H1 (cell line): ENCODE measurements around the gene ZNF385C. TPM values are rescaled to one million over a fixed set of nuclear protein-coding genes. Genes with fewer than 3 reads are reported as not detected.

Experiments used
- CTCF ChIA-PET: fragments of 300-600 bp; sonication (Branson Sonifier 250); formaldehyde crosslinking; loops from one replicate; lab custom pipeline; 2021; ENCODE audit not compliant: partially characterized antibody; lab: Charles Lee
- POLR2A ChIA-PET: fragments of 300-600 bp; sonication (Branson Sonifier 250); formaldehyde crosslinking; loops from one replicate; lab custom pipeline; 2021; ENCODE audit warnings: inconsistent platforms; ENCODE audit not compliant: partially characterized antibody; lab: Charles Lee
- DNase-seq, 2 experiments: peaks; one replicate each; pipeline versions ENCODE4 v3.0.0 to v3.0.0-alpha.2; 2010 to 2022; ENCODE audit warnings: low spot score in 2 of 2, low read depth in 1 of 2, mixed read lengths in 1 of 2
- FAIRE-seq: peaks from 2 replicates; lab custom pipeline; 2011; peaks lifted over from hg19 to GRCh38; lab: Jason Lieb, UNC
- H2AFZ ChIP-seq: 2 replicates; pipeline ENCODE4 v1.8.1; 2012; ENCODE audit warnings: low read length, inconsistent platforms
- H2AK5ac ChIP-seq: 2 replicates; pipeline ENCODE4 v1.6.1; 2013; ENCODE audit warnings: low read depth, low read length
- H2BK120ac ChIP-seq: replicated peaks from 2 replicates; pipeline ENCODE3; 2013; ENCODE audit warnings: low read depth, low read length, inconsistent platforms
- H2BK12ac ChIP-seq: 2 replicates; pipeline ENCODE4 v1.6.1; 2013; ENCODE audit warnings: low read depth, low read length
- H2BK15ac ChIP-seq: 2 replicates; pipeline ENCODE4 v1.6.1; 2013; ENCODE audit warnings: low read length
- H2BK20ac ChIP-seq: 2 replicates; pipeline ENCODE4 v1.6.1; 2013; ENCODE audit warnings: low read length
- H2BK5ac ChIP-seq: 2 replicates; pipeline ENCODE4 v1.6.1; 2013; ENCODE audit warnings: low read depth, low read length
- H3K14ac ChIP-seq: 2 replicates; pipeline ENCODE4 v1.6.1; 2013; ENCODE audit warnings: inconsistent platforms; ENCODE audit not compliant: insufficient read length
- H3K18ac ChIP-seq: 2 replicates; pipeline ENCODE4 v1.6.1; 2013; ENCODE audit warnings: low read length; ENCODE audit errors: extremely low read depth
- H3K23ac ChIP-seq: 2 replicates; pipeline ENCODE4 v1.6.1; 2013; ENCODE audit warnings: inconsistent platforms; ENCODE audit not compliant: insufficient read length
- H3K23me2 ChIP-seq: 2 replicates; pipeline ENCODE4 v1.6.1; 2013; ENCODE audit warnings: low read depth, low read length
- H3K27ac ChIP-seq: 2 replicates; pipeline ENCODE4 v1.6.1; 2011; ENCODE audit warnings: low read depth, low read length, inconsistent platforms
- H3K27me3 ChIP-seq, 4 experiments: replicated peaks in 1 of 4; 1 replicate in 1 of 4; 2 replicates in 3 of 4; pipeline versions ENCODE4 v1.6.1 to v1.8.1; 2011 to 2013; ENCODE audit warnings: low read length in 3 of 4, mild to moderate bottlenecking in 3 of 4, inconsistent platforms in 2 of 4, mixed read lengths in 2 of 4, moderate library complexity in 1 of 4; ENCODE audit not compliant: control insufficient read depth in 3 of 4, insufficient read depth in 3 of 4; ENCODE audit errors: extremely low read depth in 1 of 4
- H3K36me3 ChIP-seq, 4 experiments: 2 replicates each; pipeline versions ENCODE4 v1.6.1 to v1.8.1; 2011 to 2013; ENCODE audit warnings: mild to moderate bottlenecking in 4 of 4, low read length in 3 of 4, moderate library complexity in 2 of 4, control low read depth in 1 of 4, inconsistent platforms in 1 of 4; ENCODE audit not compliant: insufficient read depth in 4 of 4, control insufficient read depth in 2 of 4
- H3K4ac ChIP-seq: replicated peaks from 2 replicates; pipeline ENCODE3; 2013; ENCODE audit warnings: low read length, low read depth, mixed read lengths, inconsistent platforms; ENCODE audit not compliant: insufficient read length
- H3K4me1 ChIP-seq, 4 experiments: replicated peaks in 1 of 4; 1 replicate in 1 of 4; 2 replicates in 3 of 4; pipeline versions ENCODE4 v1.6.1 to v1.8.1; 2011 to 2013; ENCODE audit warnings: low read length in 3 of 4, inconsistent platforms in 2 of 4, mixed read lengths in 1 of 4; ENCODE audit not compliant: insufficient read depth in 4 of 4, control insufficient read depth in 3 of 4
- H3K4me2 ChIP-seq, 2 experiments: 2 replicates each; pipeline versions ENCODE4 v1.6.1 to v1.8.1; 2011 to 2013; ENCODE audit warnings: low read depth in 2 of 2, low read length in 2 of 2, control low read depth in 1 of 2, inconsistent platforms in 1 of 2, mild to moderate bottlenecking in 1 of 2; ENCODE audit not compliant: insufficient read depth in 1 of 2
- H3K4me3 ChIP-seq, 4 experiments: fragments of 200-600, 300-600 bp in 1 of 4; sonication (generic), shearing (Covaris generic), sonication (Bioruptor Twin) in 1 of 4; 2 replicates each; pipeline versions ENCODE4 v1.5.1 to v1.8.1; 2011 to 2016; ENCODE audit warnings: low read length in 4 of 4, low read depth in 3 of 4, control low read depth in 2 of 4, inconsistent platforms in 2 of 4, mild to moderate bottlenecking in 2 of 4, mixed read lengths in 1 of 4, moderate library complexity in 1 of 4; ENCODE audit not compliant: insufficient read depth in 2 of 4; ENCODE audit errors: extremely low read depth in 1 of 4
- H3K56ac ChIP-seq: replicated peaks from 2 replicates; pipeline ENCODE3; 2013; ENCODE audit warnings: low read depth, mild to moderate bottlenecking, mixed read lengths, low read length, inconsistent platforms; ENCODE audit not compliant: insufficient read length
- H3K79me1 ChIP-seq: 2 replicates; pipeline ENCODE4 v1.6.1; 2013; ENCODE audit warnings: low read depth, low read length, control low read depth
- H3K79me2 ChIP-seq, 2 experiments: 2 replicates each; pipeline versions ENCODE4 v1.6.1 to v1.8.1; 2012 to 2013; ENCODE audit warnings: low read length in 2 of 2, mild to moderate bottlenecking in 2 of 2, inconsistent platforms in 1 of 2; ENCODE audit not compliant: insufficient read depth in 2 of 2, control insufficient read depth in 1 of 2
- H3K9ac ChIP-seq, 4 experiments: replicated peaks in 1 of 4; 1 replicate in 1 of 4; 2 replicates in 3 of 4; pipeline versions ENCODE4 v1.6.1 to v1.8.1; 2011 to 2013; ENCODE audit warnings: low read depth in 3 of 4, low read length in 3 of 4, control low read depth in 2 of 4, mild to moderate bottlenecking in 2 of 4, moderate library complexity in 2 of 4, inconsistent platforms in 1 of 4; ENCODE audit errors: extremely low read depth in 1 of 4
- H3K9me3 ChIP-seq, 2 experiments: 2 replicates each; pipeline versions ENCODE4 v1.6.1 to v1.8.1; 2012 to 2013; ENCODE audit warnings: mild to moderate bottlenecking in 2 of 2, moderate library complexity in 2 of 2, control low read depth in 1 of 2, inconsistent platforms in 1 of 2, low read depth in 1 of 2, low read length in 1 of 2, mixed read lengths in 1 of 2; ENCODE audit not compliant: insufficient read depth in 2 of 2
- H4K20me1 ChIP-seq, 2 experiments: replicated peaks in 1 of 2; 2 replicates each; pipeline versions ENCODE3 to v1.8.1; 2011 to 2013; ENCODE audit warnings: inconsistent platforms in 2 of 2, low read length in 2 of 2, mild to moderate bottlenecking in 1 of 2; ENCODE audit not compliant: insufficient read depth in 2 of 2, control insufficient read depth in 1 of 2
- H4K5ac ChIP-seq: 2 replicates; pipeline ENCODE4 v1.6.1; 2013; ENCODE audit warnings: low read length, low read depth, mixed read lengths, inconsistent platforms; ENCODE audit not compliant: insufficient read length
- H4K8ac ChIP-seq: 2 replicates; pipeline ENCODE4 v1.8.0; 2013; ENCODE audit warnings: mild to moderate bottlenecking, moderate library complexity, low read length, inconsistent platforms; ENCODE audit not compliant: insufficient read depth; ENCODE audit errors: extremely low read depth
- H4K91ac ChIP-seq: replicated peaks from 2 replicates; pipeline ENCODE3; 2013; ENCODE audit warnings: low read length, mixed read lengths, inconsistent platforms; ENCODE audit not compliant: insufficient read length
- ASH2L ChIP-seq: fragments of 200-600, 300-600 bp; sonication (generic); IDR thresholded peaks from one replicate; pipeline ENCODE4 v1.7.1; 2017; ENCODE audit warnings: low read length
- BACH1 ChIP-seq: IDR thresholded peaks from 2 replicates; pipeline ENCODE4 v1.6.1; 2012; ENCODE audit warnings: low read length, improper control_type of control experiment
- HDAC2 ChIP-seq, 2 experiments: fragments of 300-600 bp in 1 of 2; sonication (generic) in 1 of 2; IDR thresholded peaks; 2 replicates each; pipeline ENCODE4 v1.6.1; 2011 to 2012; ENCODE audit warnings: low read depth in 2 of 2, low read length in 2 of 2, mild to moderate bottlenecking in 2 of 2, moderate library complexity in 2 of 2, borderline replicate concordance in 1 of 2, inconsistent platforms in 1 of 2
- JUND ChIP-seq: IDR thresholded peaks from 2 replicates; pipeline ENCODE4 v1.6.1; 2011; ENCODE audit warnings: mild to moderate bottlenecking, improper control_type of control experiment, low read length
- NRF1 ChIP-seq: IDR thresholded peaks from 2 replicates; pipeline ENCODE4 v1.6.1; 2011; ENCODE audit warnings: mild to moderate bottlenecking, low read depth, low read length, improper control_type of control experiment
- POLR2A ChIP-seq, 2 experiments: IDR thresholded peaks; 1 replicate in 1 of 2; 2 replicates in 1 of 2; pipeline ENCODE4 v1.6.1; 2011; ENCODE audit warnings: low read depth in 2 of 2, low read length in 2 of 2, mild to moderate bottlenecking in 2 of 2; ENCODE audit errors: control extremely low read depth in 1 of 2
- SP2 ChIP-seq: IDR thresholded peaks from 2 replicates; pipeline ENCODE4 v1.6.1; 2012; ENCODE audit warnings: mild to moderate bottlenecking, low read length, inconsistent platforms
- SP4 ChIP-seq: IDR thresholded peaks from 2 replicates; pipeline ENCODE4 v1.6.1; 2012; ENCODE audit warnings: low read length, inconsistent platforms
- TAF1 ChIP-seq: IDR thresholded peaks from 2 replicates; pipeline ENCODE4 v1.6.1; 2011; ENCODE audit warnings: mild to moderate bottlenecking, low read depth, low read length
- TBP ChIP-seq: IDR thresholded peaks from 2 replicates; pipeline ENCODE4 v1.6.1; 2011; ENCODE audit warnings: low read depth, low read length, improper control_type of control experiment
- WGBS, 2 experiments: shearing (Covaris generic) in 1 of 2; methylation state at CpG; one replicate each; pipeline versions ENCODE4 v1.1.6 to v1.1.7; 2013 to 2015; ENCODE audit warnings: low lambda C conversion rate in 2 of 2, mixed read lengths in 2 of 2, inconsistent platforms in 1 of 2, low coverage in 1 of 2, missing lambda C conversion rate in 1 of 2; ENCODE audit not compliant: insufficient replicate concordance in 2 of 2, insufficient coverage in 1 of 2, insufficient read length in 1 of 2; ENCODE audit errors: extremely low coverage in 1 of 2, missing lambda C conversion rate in 1 of 2; 5-methylcytosine and 5-hydroxymethylcytosine counted together
- polyA plus RNA-seq, 7 experiments: library from polyadenylated mRNA; depleted of rRNA in 3 of 7; stranded (reverse) in 5 of 7; unstranded in 2 of 7; fragments of >200 nt in 5 of 7; fragments of 200-250 nt in 2 of 7; gene quantifications; 1 replicate in 5 of 7; 2 replicates in 1 of 7; 4 replicates in 1 of 7; pipeline versions ENCODE4 v1.2.1 to v1.2.3, GENCODE V29; 2011 to 2013; ENCODE audit warnings: missing spikeins in 2 of 7, mixed read lengths in 2 of 7
- total RNA-seq: library from RNA; stranded (reverse); fragmentation: NEBNext Ultra II Directional; extraction: Animal tissue kit (Norgen Biotek cat#: 25700); gene quantifications from 2 replicates; pipeline ENCODE4 v1.2.1, GENCODE V29; 2021
- TF ChIP-seq, protein P1 (sequence below): IDR thresholded peaks from 2 replicates; pipeline ENCODE4 v1.6.1; 2012; ENCODE audit warnings: low read length, inconsistent platforms
- TF ChIP-seq, protein P2 (sequence below): IDR thresholded peaks from 2 replicates; pipeline ENCODE4 v1.6.1; 2011; ENCODE audit warnings: low read depth, mild to moderate bottlenecking, low read length; ENCODE audit not compliant: insufficient read depth

ZNF385C gene
- total and polyA plus RNA-seq, 2 of the 8 experiments (the other 6 are each of a cell fraction or from before 2014, with no cell fraction given): 3.9 to 6.1 TPM

GRCh38 chr17:42025936-42026335 is 72.3 kb downstream of the ZNF385C start:
- Histone ChIP-seq H2AK5ac (no peak overlapping the region), H3K27ac (no peak overlapping the region), H2BK5ac (no peak overlapping the region), H2BK15ac (no peak overlapping the region), H3K23me2 (peaks cover 2% of the 10 kb centered on the region; the same call in 1 of the 2 replicates), H2BK120ac (no peak overlapping the region), H3K23ac (no peak overlapping the region), H4K91ac (no peak overlapping the region), H3K56ac (no peak overlapping the region), H3K4me3 (no peak overlapping the region), H3K18ac (no peak overlapping the region), H4K20me1 (no peaks in the 10 kb centered on the region), H3K4ac (no peak overlapping the region), H4K5ac (no peak overlapping the region), H3K79me2 (peaks cover 6 to 7% of the 10 kb centered on the region in 2 experiments; a peak in 3 of 4 replicates)
- ChIA-PET POLR2A (interaction anchor here (0.7 to 6.0 kb wide), 16 partner anchors 9 to 95 kb away, joined by 3 to 51 read pairs (median 4); partner anchors contain the start of genes DHX58, DNAJC7, HSPB9 and KAT2A), CTCF (interaction anchor here (0.6 to 38.8 kb wide), 20 partner anchors 9 to 287 kb away, joined by 3 to 1084 read pairs (median 7); partner anchors contain the start of genes DHX58, DNAJC7, HSPB9 and KAT2A)
- no peak for FAIRE-seq
- TF ChIP-seq ASH2L: no peak
- TF ChIP-seq, protein P1, sequence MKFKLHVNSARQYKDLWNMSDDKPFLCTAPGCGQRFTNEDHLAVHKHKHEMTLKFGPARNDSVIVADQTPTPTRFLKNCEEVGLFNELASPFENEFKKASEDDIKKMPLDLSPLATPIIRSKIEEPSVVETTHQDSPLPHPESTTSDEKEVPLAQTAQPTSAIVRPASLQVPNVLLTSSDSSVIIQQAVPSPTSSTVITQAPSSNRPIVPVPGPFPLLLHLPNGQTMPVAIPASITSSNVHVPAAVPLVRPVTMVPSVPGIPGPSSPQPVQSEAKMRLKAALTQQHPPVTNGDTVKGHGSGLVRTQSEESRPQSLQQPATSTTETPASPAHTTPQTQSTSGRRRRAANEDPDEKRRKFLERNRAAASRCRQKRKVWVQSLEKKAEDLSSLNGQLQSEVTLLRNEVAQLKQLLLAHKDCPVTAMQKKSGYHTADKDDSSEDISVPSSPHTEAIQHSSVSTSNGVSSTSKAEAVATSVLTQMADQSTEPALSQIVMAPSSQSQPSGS: no peak
- TF ChIP-seq TAF1: no peak
- no peak for TF ChIP-seq TBP
- TF ChIP-seq, protein P2, sequence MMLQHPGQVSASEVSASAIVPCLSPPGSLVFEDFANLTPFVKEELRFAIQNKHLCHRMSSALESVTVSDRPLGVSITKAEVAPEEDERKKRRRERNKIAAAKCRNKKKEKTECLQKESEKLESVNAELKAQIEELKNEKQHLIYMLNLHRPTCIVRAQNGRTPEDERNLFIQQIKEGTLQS: no peak
- TF ChIP-seq POLR2A (IDR thresholded peaks at IDR 0.05; ENCODE audit: control extremely low read depth in 1 of 2, low read depth in 2 of 2, low read length in 2 of 2): no peak
- TF ChIP-seq SP2: no peak
- no peak for TF ChIP-seq HDAC2 (IDR thresholded peaks at IDR 0.05; ENCODE audit: borderline replicate concordance in 1 of 2, low read depth in 2 of 2, low read length in 2 of 2)
- no peak for TF ChIP-seq SP4
- TF ChIP-seq BACH1: no peak
- TF ChIP-seq NRF1: no peak
- no peak for TF ChIP-seq JUND
- TF ChIP-seq, all 59 proteins: peak for 0
- H2BK12ac ChIP-seq: no peak overlapping the region
- H3K14ac ChIP-seq: no peak overlapping the region
- H2AFZ ChIP-seq: no peak overlapping the region
- no peaks in the 10 kb centered on the region for H3K9me3 ChIP-seq
- H3K27me3 ChIP-seq: no peaks in the 10 kb centered on the region
- no peak overlapping the region for H3K4me2 ChIP-seq
- no peak for DNase-seq
- no peak overlapping the region for H3K9ac ChIP-seq
- peaks cover 2 to 15% (median 5%) of the 10 kb centered on the region in 4 experiments for H3K4me1 ChIP-seq
- 92% methylated on average over 3 of the region's 3 CpGs; no CpG with 5 or more reads in 1 of the 2 experiments for WGBS, 2 experiments
- no peak overlapping the region for H4K8ac ChIP-seq
- 0 out of 2 replicates have a peak, but pooled peaks cover 2% of the 10 kb centered on the region for H3K79me1 ChIP-seq
- no peak overlapping the region for H2BK20ac ChIP-seq
- H3K36me3 ChIP-seq: peaks cover 13 to 30% (median 15%) of the 10 kb centered on the region in 4 experiments; a peak in 6 of 8 replicates
